Ishikawa (cell line): ENCODE results near the gene ASB5.

Experiments
- CEBPB ChIP-seq: IDR thresholded peaks from 2 replicates; pipeline ENCODE4 v1.6.1; 2012
- CREB1 ChIP-seq: IDR thresholded peaks from 2 replicates; pipeline ENCODE4 v1.6.1; 2012; ENCODE audit warnings: low read depth
- EGR1 ChIP-seq: IDR thresholded peaks from 2 replicates; pipeline ENCODE4 v1.6.1; 2012
- EP300 ChIP-seq: IDR thresholded peaks from 2 replicates; pipeline ENCODE4 v1.6.1; 2012; ENCODE audit warnings: borderline replicate concordance
- RAD21 ChIP-seq: IDR thresholded peaks from 2 replicates; pipeline ENCODE4 v1.6.1; 2012; ENCODE audit warnings: low read depth
- TAF1 ChIP-seq: IDR thresholded peaks from 2 replicates; pipeline ENCODE4 v1.6.1; 2012; ENCODE audit warnings: low read depth, mild to moderate bottlenecking
- TCF12 ChIP-seq: IDR thresholded peaks from 2 replicates; pipeline ENCODE4 v1.6.1; 2012; ENCODE audit warnings: low read depth
- YY1 ChIP-seq: IDR thresholded peaks from 2 replicates; pipeline ENCODE4 v1.6.1; 2012; ENCODE audit warnings: low read depth
- ZBTB7A ChIP-seq: IDR thresholded peaks from 2 replicates; pipeline ENCODE4 v1.6.1; 2012; ENCODE audit warnings: low read depth
- TF ChIP-seq, protein P1 (sequence below): IDR thresholded peaks from 2 replicates; pipeline ENCODE4 v1.6.1; 2012; ENCODE audit warnings: low read depth, mild to moderate bottlenecking
- TF ChIP-seq, protein P2 (sequence below): IDR thresholded peaks from 2 replicates; pipeline ENCODE4 v1.6.1; 2012

GRCh38 chr4:176230836-176231235 is 38.2 kb downstream of the ASB5 start:
- TF ChIP-seq YY1 (no peak), RAD21 (no peak), CREB1 (no peak), EP300 (no peak), TAF1 (no peak), TCF12 (no peak), EGR1 (no peak), ZBTB7A (no peak), CEBPB (no peak)
- TF ChIP-seq, protein P1, sequence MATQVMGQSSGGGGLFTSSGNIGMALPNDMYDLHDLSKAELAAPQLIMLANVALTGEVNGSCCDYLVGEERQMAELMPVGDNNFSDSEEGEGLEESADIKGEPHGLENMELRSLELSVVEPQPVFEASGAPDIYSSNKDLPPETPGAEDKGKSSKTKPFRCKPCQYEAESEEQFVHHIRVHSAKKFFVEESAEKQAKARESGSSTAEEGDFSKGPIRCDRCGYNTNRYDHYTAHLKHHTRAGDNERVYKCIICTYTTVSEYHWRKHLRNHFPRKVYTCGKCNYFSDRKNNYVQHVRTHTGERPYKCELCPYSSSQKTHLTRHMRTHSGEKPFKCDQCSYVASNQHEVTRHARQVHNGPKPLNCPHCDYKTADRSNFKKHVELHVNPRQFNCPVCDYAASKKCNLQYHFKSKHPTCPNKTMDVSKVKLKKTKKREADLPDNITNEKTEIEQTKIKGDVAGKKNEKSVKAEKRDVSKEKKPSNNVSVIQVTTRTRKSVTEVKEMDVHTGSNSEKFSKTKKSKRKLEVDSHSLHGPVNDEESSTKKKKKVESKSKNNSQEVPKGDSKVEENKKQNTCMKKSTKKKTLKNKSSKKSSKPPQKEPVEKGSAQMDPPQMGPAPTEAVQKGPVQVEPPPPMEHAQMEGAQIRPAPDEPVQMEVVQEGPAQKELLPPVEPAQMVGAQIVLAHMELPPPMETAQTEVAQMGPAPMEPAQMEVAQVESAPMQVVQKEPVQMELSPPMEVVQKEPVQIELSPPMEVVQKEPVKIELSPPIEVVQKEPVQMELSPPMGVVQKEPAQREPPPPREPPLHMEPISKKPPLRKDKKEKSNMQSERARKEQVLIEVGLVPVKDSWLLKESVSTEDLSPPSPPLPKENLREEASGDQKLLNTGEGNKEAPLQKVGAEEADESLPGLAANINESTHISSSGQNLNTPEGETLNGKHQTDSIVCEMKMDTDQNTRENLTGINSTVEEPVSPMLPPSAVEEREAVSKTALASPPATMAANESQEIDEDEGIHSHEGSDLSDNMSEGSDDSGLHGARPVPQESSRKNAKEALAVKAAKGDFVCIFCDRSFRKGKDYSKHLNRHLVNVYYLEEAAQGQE, result no peak
- TF ChIP-seq, protein P2, sequence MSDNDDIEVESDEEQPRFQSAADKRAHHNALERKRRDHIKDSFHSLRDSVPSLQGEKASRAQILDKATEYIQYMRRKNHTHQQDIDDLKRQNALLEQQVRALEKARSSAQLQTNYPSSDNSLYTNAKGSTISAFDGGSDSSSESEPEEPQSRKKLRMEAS, result no peak
